Neural progenitor cell (in vitro differentiated cells): ENCODE data around the gene FKBP15. TPM values are rescaled to one million over a fixed set of nuclear protein-coding genes. Genes with fewer than 3 reads are reported as not detected.

Experiments
- DNase-seq: peaks from one replicate; pipeline ENCODE4 v3.0.0-alpha.2; 2016; ENCODE audit warnings: low spot score
- H2AFZ ChIP-seq: fragments of 200-600 bp; sonication (generic); replicated peaks from 2 replicates; pipeline ENCODE4 v1.6.1; 2016; ENCODE audit warnings: antibody characterized with exemption
- H3F3A ChIP-seq: fragments of 200-600 bp; sonication (generic); 2 replicates; pipeline ENCODE4 v1.6.1; 2016; ENCODE audit warnings: antibody characterized with exemption, low read depth
- H3K27ac ChIP-seq: fragments of 200-600 bp; sonication (generic); 2 replicates; pipeline ENCODE4 v1.5.1; 2016; ENCODE audit warnings: mild to moderate bottlenecking
- H3K27me3 ChIP-seq: fragments of 200-600 bp; sonication (generic); 2 replicates; pipeline ENCODE4 v1.6.1; 2016; ENCODE audit warnings: mild to moderate bottlenecking, moderate library complexity
- H3K36me3 ChIP-seq: fragments of 200-600 bp; sonication (generic); 2 replicates; pipeline ENCODE4 v1.5.1; 2016
- H3K4me1 ChIP-seq: fragments of 200-600 bp; sonication (generic); 2 replicates; pipeline ENCODE4 v1.6.1; 2016; ENCODE audit warnings: mixed run types
- H3K4me2 ChIP-seq: fragments of 200-600 bp; sonication (generic); 2 replicates; pipeline ENCODE4 v1.6.1; 2016
- H3K4me3 ChIP-seq: fragments of 200-600 bp; sonication (generic); 2 replicates; pipeline ENCODE4 v1.5.1; 2016
- H3K79me2 ChIP-seq: fragments of 200-600 bp; sonication (generic); 2 replicates; pipeline ENCODE4 v1.6.1; 2016; ENCODE audit warnings: low read depth
- H3K9ac ChIP-seq: fragments of 200-600 bp; sonication (generic); 2 replicates; pipeline ENCODE4 v1.6.1; 2016
- H3K9me3 ChIP-seq: fragments of 200-600 bp; sonication (generic); 2 replicates; pipeline ENCODE4 v1.5.1; 2016; ENCODE audit warnings: low read depth
- H4K20me1 ChIP-seq: fragments of 200-600 bp; sonication (generic); 2 replicates; pipeline ENCODE4 v1.6.1; 2016; ENCODE audit warnings: low read depth
- H3K27ac Mint-ChIP-seq: 3 replicates; pipeline ENCODE4 v1.8.0; 2021; ENCODE audit warnings: mixed read lengths
- H3K27me3 Mint-ChIP-seq: 2 replicates; pipeline ENCODE4 v1.8.0; 2022; ENCODE audit warnings: low read depth, mild to moderate bottlenecking, inconsistent platforms, moderate library complexity, mixed read lengths; ENCODE audit not compliant: insufficient read depth
- H3K36me3 Mint-ChIP-seq: 3 replicates; pipeline ENCODE4 v1.8.0; 2021; ENCODE audit warnings: mixed read lengths
- H3K4me1 Mint-ChIP-seq: 3 replicates; pipeline ENCODE4 v1.8.0; 2021; ENCODE audit warnings: mixed read lengths
- H3K4me3 Mint-ChIP-seq: 3 replicates; pipeline ENCODE4 v1.8.0; 2021; ENCODE audit warnings: mild to moderate bottlenecking, moderate library complexity, mixed read lengths
- H3K9me3 Mint-ChIP-seq: 3 replicates; pipeline ENCODE4 v1.8.0; 2020; ENCODE audit warnings: mixed read lengths
- CTCF ChIP-seq: fragments of 200-600 bp; sonication (generic); IDR thresholded peaks from 2 replicates; pipeline ENCODE4 v1.5.1; 2017; ENCODE audit warnings: antibody characterized with exemption, mild to moderate bottlenecking
- EZH2 ChIP-seq: fragments of 200-600 bp; sonication (generic); IDR thresholded peaks from 2 replicates; pipeline ENCODE4 v1.6.1; 2017; ENCODE audit warnings: antibody characterized with exemption, mild to moderate bottlenecking, moderate library complexity
- EZH2phosphoT487 ChIP-seq: fragments of 200-600 bp; sonication (generic); IDR thresholded peaks from 2 replicates; pipeline ENCODE4 v1.6.1; 2017; ENCODE audit warnings: antibody characterized with exemption
- total RNA-seq: library from RNA; depleted of rRNA; stranded (reverse); fragments of >200 nt; gene quantifications from 2 replicates; pipeline ENCODE4 v1.2.3, GENCODE V29; 2015; ENCODE audit warnings: low replicate concordance

The FKBP15 gene
- total RNA-seq, 1 donor from 2014 or later: 25.5 TPM

DNA sequence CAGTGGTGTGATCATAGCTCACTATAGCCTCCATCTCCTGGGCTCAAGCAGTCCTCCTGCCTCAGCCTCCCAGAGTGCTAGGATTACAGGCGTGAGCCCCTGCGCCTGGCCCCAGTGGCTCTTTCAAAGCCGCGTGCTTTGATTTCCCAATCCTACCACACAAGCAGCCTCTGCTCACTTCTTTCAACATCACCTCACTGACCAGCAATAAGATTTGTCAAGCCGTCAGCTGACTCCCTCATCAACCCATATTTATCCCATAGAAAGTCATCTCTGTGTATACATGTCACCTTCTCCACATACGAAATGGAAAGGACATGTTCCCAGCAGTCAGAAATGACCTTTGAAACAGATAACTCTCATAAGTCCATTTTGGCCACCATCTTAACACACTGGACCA, 44.3 kb downstream of the FKBP15 start:
- H3K36me3 Mint-ChIP-seq: peaks cover 26% of the 10 kb centered on the region

GRCh38 chr9:113173341-113173740, 47.7 kb downstream of the FKBP15 start:
- peaks cover 6% of the 10 kb centered on the region for H3K36me3 ChIP-seq
- H3K4me2 ChIP-seq: no peak overlapping the region
- no peaks in the 10 kb centered on the region for H3K4me1 ChIP-seq
- Mint-ChIP-seq H3K4me3 (no peak overlapping the region), H3K27me3 (peaks cover 4% of the 10 kb centered on the region), H3K27ac (no peak overlapping the region), H3K4me1 (no peaks in the 10 kb centered on the region), H3K36me3 (peaks cover 39% of the 10 kb centered on the region), H3K9me3 (no peaks in the 10 kb centered on the region)
- no peak overlapping the region for H2AFZ ChIP-seq
- no peak overlapping the region for H3K27ac ChIP-seq
- no peaks in the 10 kb centered on the region for H3F3A ChIP-seq
- DNase-seq: no peak
- no peaks in the 10 kb centered on the region for H4K20me1 ChIP-seq
- no peak overlapping the region for H3K4me3 ChIP-seq
- TF ChIP-seq CTCF (no peak), EZH2phosphoT487 (no peak), EZH2 (no peak)
- H3K79me2 ChIP-seq: no peaks in the 10 kb centered on the region
- H3K9me3 ChIP-seq: no peaks in the 10 kb centered on the region
- no peaks in the 10 kb centered on the region for H3K27me3 ChIP-seq
- H3K9ac ChIP-seq: no peak overlapping the region

More for the DNA sequence above, 44.3 kb downstream of the FKBP15 start:
- H3K79me2 ChIP-seq: no peaks in the 10 kb centered on the region
- H3K9ac ChIP-seq: no peak overlapping the region
- no peak for TF ChIP-seq CTCF
- no peak for TF ChIP-seq EZH2phosphoT487
- no peak for TF ChIP-seq EZH2
- H3K27ac ChIP-seq: no peak overlapping the region
- Mint-ChIP-seq H3K4me1 (no peaks in the 10 kb centered on the region), H3K9me3 (no peaks in the 10 kb centered on the region), H3K27me3 (peaks cover 3% of the 10 kb centered on the region), H3K27ac (no peak overlapping the region), H3K4me3 (no peak overlapping the region)
- no peaks in the 10 kb centered on the region for H3K9me3 ChIP-seq
- no peak for DNase-seq
- H3K27me3 ChIP-seq: no peaks in the 10 kb centered on the region
- H3K4me3 ChIP-seq: no peak overlapping the region
- no peaks in the 10 kb centered on the region for H3F3A ChIP-seq
- H4K20me1 ChIP-seq: no peaks in the 10 kb centered on the region
- H3K4me2 ChIP-seq: no peak overlapping the region
- H2AFZ ChIP-seq: no peak overlapping the region
- peaks cover 6% of the 10 kb centered on the region for H3K36me3 ChIP-seq
- no peaks in the 10 kb centered on the region for H3K4me1 ChIP-seq

DNA sequence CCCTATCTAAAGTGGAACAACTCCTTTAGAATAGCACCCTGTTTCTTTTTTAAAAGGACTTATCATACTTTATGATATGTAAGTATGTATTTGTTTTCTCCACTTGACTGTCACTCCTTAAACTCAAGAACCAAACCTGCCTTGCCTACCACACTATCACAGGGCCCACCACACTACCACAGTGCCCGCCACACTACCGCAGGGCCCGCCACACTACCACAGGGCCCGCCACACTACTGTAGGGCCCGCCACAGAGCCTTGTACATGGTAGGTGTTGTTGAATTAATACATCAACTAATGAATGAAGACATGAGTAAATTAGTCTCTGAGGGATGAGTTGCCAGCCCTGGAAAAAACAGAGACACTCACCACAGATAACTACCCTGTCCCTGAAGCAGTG, 52.3 kb downstream of the FKBP15 start:
- H3K9ac ChIP-seq: no peak overlapping the region
- no peak overlapping the region for H3K27ac ChIP-seq
- DNase-seq: no peak
- H3K4me3 ChIP-seq: no peak overlapping the region
- H3K36me3 Mint-ChIP-seq: peaks cover 39% of the 10 kb centered on the region
- no peaks in the 10 kb centered on the region for H3F3A ChIP-seq
- H3K4me1 ChIP-seq: no peaks in the 10 kb centered on the region
- H4K20me1 ChIP-seq: no peaks in the 10 kb centered on the region
- no peaks in the 10 kb centered on the region for H3K4me1 Mint-ChIP-seq
- H3K4me3 Mint-ChIP-seq: no peak overlapping the region
- no peak for TF ChIP-seq EZH2phosphoT487
- no peak for TF ChIP-seq EZH2
- TF ChIP-seq CTCF: no peak
- no peaks in the 10 kb centered on the region for H3K9me3 ChIP-seq
- no peak overlapping the region for H2AFZ ChIP-seq
- H3K9me3 Mint-ChIP-seq: no peaks in the 10 kb centered on the region
- H3K36me3 ChIP-seq: peaks cover 6% of the 10 kb centered on the region
- H3K27me3 Mint-ChIP-seq: peaks cover 2% of the 10 kb centered on the region
- H3K27me3 ChIP-seq: no peaks in the 10 kb centered on the region
- no peak overlapping the region for H3K27ac Mint-ChIP-seq
- H3K79me2 ChIP-seq: no peaks in the 10 kb centered on the region
- H3K4me2 ChIP-seq: no peak overlapping the region
